ENCODE results near the gene OR2T27.

DNA sequence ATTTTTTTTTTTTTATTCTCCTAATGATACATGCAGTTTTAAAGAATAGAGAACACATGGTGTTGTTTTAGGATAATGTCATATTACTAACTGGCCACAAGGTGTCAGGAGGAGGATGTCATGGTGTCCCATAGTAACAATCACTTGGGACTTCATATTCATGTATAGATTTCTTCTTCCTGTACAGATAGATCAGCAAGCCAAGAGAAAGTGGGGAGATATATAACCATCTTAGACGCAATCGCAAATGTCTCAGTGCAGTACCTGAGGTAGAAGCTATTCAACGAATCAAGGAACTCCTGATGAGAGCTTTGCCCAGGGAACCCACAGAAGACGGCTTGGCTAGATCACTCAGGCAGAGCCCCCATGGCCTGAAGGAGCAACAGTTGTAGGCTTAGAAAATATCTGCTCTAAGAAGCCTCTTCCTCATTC, 32.7 kb downstream of the OR2T27 start:
- no peak for TF ChIP-seq TAF1 (IDR thresholded peaks at IDR 0.05; ENCODE audit: low read depth)
- TF ChIP-seq EP300 (IDR thresholded peaks at IDR 0.05; ENCODE audit: borderline replicate concordance): no peak
- no peak for TF ChIP-seq YY1 (IDR thresholded peaks at IDR 0.05; ENCODE audit: low read depth)
- TF ChIP-seq CREB1 (IDR thresholded peaks at IDR 0.05; ENCODE audit: low read depth): no peak
- TF ChIP-seq, protein P1, sequence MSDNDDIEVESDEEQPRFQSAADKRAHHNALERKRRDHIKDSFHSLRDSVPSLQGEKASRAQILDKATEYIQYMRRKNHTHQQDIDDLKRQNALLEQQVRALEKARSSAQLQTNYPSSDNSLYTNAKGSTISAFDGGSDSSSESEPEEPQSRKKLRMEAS (IDR thresholded peaks at IDR 0.05): no peak
- TF ChIP-seq RAD21 (IDR thresholded peaks at IDR 0.05; ENCODE audit: low read depth): no peak
- TF ChIP-seq, protein P2, sequence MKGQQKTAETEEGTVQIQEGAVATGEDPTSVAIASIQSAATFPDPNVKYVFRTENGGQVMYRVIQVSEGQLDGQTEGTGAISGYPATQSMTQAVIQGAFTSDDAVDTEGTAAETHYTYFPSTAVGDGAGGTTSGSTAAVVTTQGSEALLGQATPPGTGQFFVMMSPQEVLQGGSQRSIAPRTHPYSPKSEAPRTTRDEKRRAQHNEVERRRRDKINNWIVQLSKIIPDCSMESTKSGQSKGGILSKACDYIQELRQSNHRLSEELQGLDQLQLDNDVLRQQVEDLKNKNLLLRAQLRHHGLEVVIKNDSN (IDR thresholded peaks at IDR 0.05): no peak
